Activated CD8-positive, alpha-beta T cell treated with anti-CD3 and anti-CD28 coated beads, Interleukin-2, amount 10 ng/mL, durations not matched to agents 7 days and 5 days (primary cell): ENCODE measurements around the gene CEP152. TPM values are rescaled to one million over a fixed set of nuclear protein-coding genes. Genes with fewer than 3 reads are reported as not detected.
A peak's percentile ranks its signal among the peaks of the same experiment; 100 is the strongest.

Experiments used
- ATAC-seq: fragments of 150-1000 bp; cut with Tn5 transposase; one replicate; pipeline ENCODE4 v1.10.0; 2021; ENCODE audit warnings: moderate library complexity
- CTCF ChIA-PET: fragments of 350-600 bp; sonication (Branson Sonifier 250); formaldehyde crosslinking; loops from one replicate; lab custom pipeline; 2021; ENCODE audit warnings: antibody characterized with exemption; lab: Charles Lee
- POLR2A ChIA-PET: fragments of 350-600 bp; sonication (Branson Sonifier 250); formaldehyde crosslinking; loops from one replicate; lab custom pipeline; 2021; ENCODE audit warnings: antibody characterized with exemption; lab: Charles Lee
- DNase-seq: peaks from one replicate; pipeline ENCODE4 v3.0.0-alpha.2; 2020
- H3K27ac Mint-ChIP-seq: one replicate; pipeline ENCODE4 v1.8.0; 2021; ENCODE audit warnings: mild to moderate bottlenecking, mixed read lengths
- H3K27me3 Mint-ChIP-seq: one replicate; pipeline ENCODE4 v1.8.0; 2021; ENCODE audit warnings: low read depth, mixed read lengths
- H3K36me3 Mint-ChIP-seq: one replicate; pipeline ENCODE4 v1.8.0; 2021; ENCODE audit warnings: low read depth, mixed read lengths
- H3K4me1 Mint-ChIP-seq: one replicate; pipeline ENCODE4 v1.8.0; 2021; ENCODE audit warnings: low read depth, mixed read lengths
- H3K4me3 Mint-ChIP-seq: one replicate; pipeline ENCODE4 v1.8.0; 2021; ENCODE audit warnings: mild to moderate bottlenecking, mixed read lengths
- H3K9me3 Mint-ChIP-seq: one replicate; pipeline ENCODE4 v1.8.0; 2022; ENCODE audit warnings: mixed read lengths; ENCODE audit not compliant: insufficient read depth
- total RNA-seq, 2 experiments: library from RNA; stranded (reverse); gene quantifications; one replicate each; pipeline ENCODE4 v1.2.3, GENCODE V29; 2021

Gene CEP152
- total RNA-seq, 2 experiments from 2014 or later, result 39.6 to 40.0 TPM

GRCh38 chr15:48834756-48835155 lies 23.9 kb upstream of the CEP152 start:
- no peaks in the 10 kb centered on the region for H3K36me3 Mint-ChIP-seq
- no peak overlapping the region for H3K4me3 Mint-ChIP-seq
- H3K27me3 Mint-ChIP-seq, result peaks cover 18% of the 10 kb centered on the region
- CTCF ChIA-PET, result no interaction called here
- H3K9me3 Mint-ChIP-seq, result peaks cover 6% of the 10 kb centered on the region
- no peak for DNase-seq
- no peak for ATAC-seq
- no peaks in the 10 kb centered on the region for H3K4me1 Mint-ChIP-seq
- POLR2A ChIA-PET, result no interaction called here
- H3K27ac Mint-ChIP-seq, result no peak overlapping the region

- DNase-seq, result no peak
- Mint-ChIP-seq H3K36me3 (no peaks in the 10 kb centered on the region), H3K9me3 (peaks cover 6% of the 10 kb centered on the region), H3K4me3 (no peak overlapping the region), H3K27me3 (peaks cover 17% of the 10 kb centered on the region), H3K4me1 (no peaks in the 10 kb centered on the region), H3K27ac (no peak overlapping the region)
- ChIA-PET POLR2A (interaction anchor here (0.6 kb wide), 1 partner anchor 819 kb away, joined by 3 read pairs; no protein-coding TSS in a partner anchor), CTCF (no interaction called here)
- no peak for ATAC-seq
These were observed 22.8 kb upstream of the CEP152 start for GRCh38 chr15:48833526-48834239.

- POLR2A ChIA-PET, result no interaction called here
- DNase-seq (no peak), ATAC-seq (no peak)
- peaks cover 6% of the 10 kb centered on the region for H3K9me3 Mint-ChIP-seq
- no peaks in the 10 kb centered on the region for H3K4me1 Mint-ChIP-seq
- H3K36me3 Mint-ChIP-seq, result no peaks in the 10 kb centered on the region
- H3K4me3 Mint-ChIP-seq, result no peak overlapping the region
- H3K27me3 Mint-ChIP-seq, result peaks cover 17% of the 10 kb centered on the region
- CTCF ChIA-PET, result no interaction called here
- H3K27ac Mint-ChIP-seq, result no peak overlapping the region
These were observed 21.8 kb upstream of the CEP152 start for GRCh38 chr15:48832648-48833047.

- Mint-ChIP-seq H3K4me1 (no peaks in the 10 kb centered on the region), H3K27me3 (peaks cover 16% of the 10 kb centered on the region), H3K9me3 (peaks cover 6% of the 10 kb centered on the region), H3K4me3 (no peak overlapping the region), H3K27ac (no peak overlapping the region), H3K36me3 (no peaks in the 10 kb centered on the region)
- no peak for ATAC-seq
- ChIA-PET CTCF (no interaction called here), POLR2A (no interaction called here)
- DNase-seq, result no peak
These were observed 18.0 kb upstream of the CEP152 start for GRCh38 chr15:48828906-48829305.

- DNase-seq (no peak), ATAC-seq (no peak)
- Mint-ChIP-seq H3K9me3 (peaks cover 6% of the 10 kb centered on the region), H3K27me3 (peaks cover 17% of the 10 kb centered on the region), H3K27ac (no peak overlapping the region), H3K4me1 (no peaks in the 10 kb centered on the region), H3K36me3 (no peaks in the 10 kb centered on the region), H3K4me3 (no peak overlapping the region)
- POLR2A ChIA-PET, result no interaction called here
- CTCF ChIA-PET, result no interaction called here
These were observed 17.6 kb upstream of the CEP152 start for GRCh38 chr15:48828471-48828870.

GRCh38 chr15:48825075-48825474 lies 14.2 kb upstream of the CEP152 start:
- Mint-ChIP-seq H3K4me1 (no peaks in the 10 kb centered on the region), H3K36me3 (no peaks in the 10 kb centered on the region), H3K4me3 (no peak overlapping the region), H3K9me3 (no peaks in the 10 kb centered on the region), H3K27ac (no peak overlapping the region), H3K27me3 (peaks cover 31% of the 10 kb centered on the region)
- ChIA-PET CTCF (no interaction called here), POLR2A (no interaction called here)
- no peak for DNase-seq
- ATAC-seq, result no peak

GRCh38 chr15:48823706-48824105 lies 12.8 kb upstream of the CEP152 start:
- H3K4me3 Mint-ChIP-seq, result no peak overlapping the region
- H3K4me1 Mint-ChIP-seq, result no peaks in the 10 kb centered on the region
- no peaks in the 10 kb centered on the region for H3K9me3 Mint-ChIP-seq
- ATAC-seq (no peak), DNase-seq (no peak)
- no peak overlapping the region for H3K27ac Mint-ChIP-seq
- POLR2A ChIA-PET, result no interaction called here
- no peaks in the 10 kb centered on the region for H3K36me3 Mint-ChIP-seq
- CTCF ChIA-PET, result no interaction called here
- H3K27me3 Mint-ChIP-seq, result peaks cover 29% of the 10 kb centered on the region

GRCh38 chr15:48823237-48823636 lies 12.4 kb upstream of the CEP152 start:
- no peak for DNase-seq
- Mint-ChIP-seq H3K36me3 (no peaks in the 10 kb centered on the region), H3K9me3 (no peaks in the 10 kb centered on the region), H3K27ac (no peak overlapping the region), H3K27me3 (peaks cover 29% of the 10 kb centered on the region), H3K4me1 (no peaks in the 10 kb centered on the region), H3K4me3 (no peak overlapping the region)
- ChIA-PET POLR2A (no interaction called here), CTCF (no interaction called here)
- ATAC-seq, result no peak

- H3K4me1 Mint-ChIP-seq, result peaks cover 16% of the 10 kb centered on the region
- ChIA-PET POLR2A (no interaction called here), CTCF (no interaction called here)
- peaks cover 19% of the 10 kb centered on the region for H3K27me3 Mint-ChIP-seq
- no peak overlapping the region for H3K4me3 Mint-ChIP-seq
- ATAC-seq, result no peak
- H3K9me3 Mint-ChIP-seq, result no peaks in the 10 kb centered on the region
- peaks cover 2% of the 10 kb centered on the region for H3K36me3 Mint-ChIP-seq
- DNase-seq, result no peak
- no peak overlapping the region for H3K27ac Mint-ChIP-seq
These were observed 3.4 kb upstream of the CEP152 start for GRCh38 chr15:48814286-48814685.

- DNase-seq (no peak), ATAC-seq (no peak)
- ChIA-PET CTCF (interaction anchor here (0.7 to 2.9 kb wide), 11 partner anchors 10 to 477 kb away, joined by 3 to 17 read pairs (median 4); partner anchors contain the start of gene GALK2), POLR2A (interaction anchor here (0.7 to 1.7 kb wide), 9 partner anchors 10 to 1543 kb away, joined by 3 to 16 read pairs (median 3); partner anchors contain the start of genes COPS2, EID1 and GABPB1)
- Mint-ChIP-seq H3K9me3 (no peaks in the 10 kb centered on the region), H3K27me3 (peaks cover 17% of the 10 kb centered on the region), H3K27ac (peak overlapping the region; percentile 0), H3K4me3 (peak overlapping the region; percentile 95), H3K36me3 (peaks cover 11% of the 10 kb centered on the region), H3K4me1 (peaks cover 30% of the 10 kb centered on the region)
These were observed 573 bp upstream of the CEP152 start for GRCh38 chr15:48811325-48811958.

GRCh38 chr15:48806151-48806550 lies 4.7 kb downstream of the CEP152 start:
- Mint-ChIP-seq H3K4me1 (peaks cover 43% of the 10 kb centered on the region), H3K27me3 (no peaks in the 10 kb centered on the region), H3K9me3 (no peaks in the 10 kb centered on the region), H3K4me3 (no peak overlapping the region), H3K27ac (no peak overlapping the region), H3K36me3 (peaks cover 40% of the 10 kb centered on the region)
- DNase-seq (no peak), ATAC-seq (no peak)
- POLR2A ChIA-PET, result interaction anchor here (0.6 kb wide), 1 partner anchor 408 kb away, joined by 3 read pairs; no protein-coding TSS in a partner anchor
- CTCF ChIA-PET, result interaction anchor here (0.8 to 1.4 kb wide), 4 partner anchors 30 to 430 kb away, joined by 3 read pairs; no protein-coding TSS in a partner anchor

- Mint-ChIP-seq H3K4me3 (no peak overlapping the region), H3K27ac (no peak overlapping the region), H3K36me3 (peaks cover 40% of the 10 kb centered on the region), H3K27me3 (no peaks in the 10 kb centered on the region), H3K9me3 (no peaks in the 10 kb centered on the region), H3K4me1 (peaks cover 47% of the 10 kb centered on the region)
- ChIA-PET CTCF (interaction anchor here (0.8 to 1.4 kb wide), 3 partner anchors 29 to 170 kb away, joined by 3 read pairs; no protein-coding TSS in a partner anchor), POLR2A (interaction anchor here (0.6 kb wide), 1 partner anchor 407 kb away, joined by 3 read pairs; no protein-coding TSS in a partner anchor)
- no peak for ATAC-seq
- DNase-seq, result no peak
These were observed 5.3 kb downstream of the CEP152 start for GRCh38 chr15:48805591-48805990.
